ENCODE data around the gene TTC21A. TPM values are rescaled to one million over a fixed set of nuclear protein-coding genes. Genes with fewer than 3 reads are reported as not detected.

TTC21A gene
- total RNA-seq, 6 experiments from 2014 or later = 1.4 to 3.5 (median 2.5) TPM

DNA sequence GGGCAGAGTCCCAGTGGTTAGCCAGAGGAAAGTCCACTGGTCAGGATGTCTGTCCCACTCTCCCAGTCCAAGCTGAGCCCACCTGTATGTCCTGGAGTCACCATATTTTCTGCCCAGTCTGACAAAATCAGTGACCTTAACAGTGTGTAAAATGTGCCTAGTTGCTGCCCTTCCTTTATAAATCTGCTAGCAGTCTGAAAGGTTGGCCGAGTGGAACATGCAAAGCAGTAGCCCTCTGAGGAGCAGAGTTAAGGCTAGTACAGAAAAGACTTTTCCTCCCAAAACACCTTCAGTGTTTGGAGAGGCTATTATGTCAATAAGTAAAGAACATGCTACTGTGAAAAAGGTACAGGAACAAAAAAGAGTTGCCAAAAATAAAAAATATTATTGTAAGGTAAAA, 15.3 kb downstream of the TTC21A start:
- ATAC-seq = no peak
- Histone ChIP-seq H3K36me3 (no peaks in the 10 kb centered on the region), H3K9me3 (no peaks in the 10 kb centered on the region), H3K4me1 (peaks cover 0 to 14% (median 2%) of the 10 kb centered on the region in 4 donors), H3K4me3 (no peak overlapping the region), H3K27me3 (no peaks in the 10 kb centered on the region), H3K27ac (no peak overlapping the region)
- WGBS (ENCODE audit: insufficient coverage, low coverage, low lambda C conversion rate, missing lambda C conversion rate) = no CpG with 5 or more reads among the region's 1 CpG
- TF ChIP-seq CTCF (IDR thresholded peaks at IDR 0.05) (no peak), POLR2A (IDR thresholded peaks at IDR 0.05) (no peak)
- DNase-seq = no peak
- intact Hi-C loops (cut with DNase I) = loop anchor here in 1 of 2 donors (10.0 kb wide), 1 partner anchor 162 kb away; the partner anchor contains the start of gene CX3CR1

DNA sequence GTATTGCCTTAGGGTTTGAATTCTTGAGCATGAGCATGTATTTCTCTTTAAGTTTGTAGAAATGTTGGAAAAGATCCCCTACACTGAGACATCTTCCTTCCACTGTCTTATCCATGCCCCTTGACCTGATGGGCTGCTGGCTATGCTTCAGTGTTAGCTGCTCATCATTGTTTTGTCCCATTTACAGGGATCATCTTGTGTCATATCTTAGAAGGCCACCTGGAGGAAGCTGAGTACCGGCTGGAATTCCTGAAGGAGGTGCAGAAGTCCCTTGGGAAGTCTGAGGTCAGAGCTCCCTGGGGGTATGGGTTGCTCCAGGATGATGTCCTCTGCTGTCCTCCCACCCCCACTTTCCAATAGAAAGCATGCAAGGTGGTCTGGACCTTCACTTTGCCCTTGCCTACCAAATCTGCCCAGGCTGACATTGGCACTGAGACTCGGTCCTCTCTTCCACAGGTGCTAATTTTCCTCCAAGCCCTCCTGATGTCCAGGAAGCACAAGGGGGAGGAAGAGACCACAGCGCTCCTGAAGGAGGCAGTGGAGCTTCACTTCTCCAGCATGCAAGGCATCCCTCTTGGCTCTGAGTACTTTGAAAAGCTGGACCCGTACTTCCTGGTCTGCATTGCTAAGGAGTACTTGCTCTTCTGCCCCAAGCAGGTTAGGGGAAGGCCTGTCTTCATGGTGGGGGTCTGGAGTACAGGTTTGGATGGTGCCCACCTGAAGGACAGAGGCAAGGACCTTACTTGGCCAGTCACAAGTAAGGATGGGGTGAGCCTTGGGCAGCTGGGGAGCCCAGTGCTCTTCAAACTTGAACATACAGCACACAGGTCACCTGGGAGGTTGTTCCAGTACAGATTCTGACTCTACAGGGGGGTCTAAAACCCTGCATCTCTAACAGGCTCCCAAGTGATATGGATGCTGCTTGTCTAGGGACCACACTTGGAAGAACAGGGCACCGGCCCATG, 17.7 kb downstream of the TTC21A start:
- Histone ChIP-seq H3K36me3 (no peaks in the 10 kb centered on the region), H3K9me3 (no peaks in the 10 kb centered on the region), H3K27me3 (no peaks in the 10 kb centered on the region), H3K27ac (no peak overlapping the region), H3K4me1 (peaks cover 0 to 6% (median 2%) of the 10 kb centered on the region in 4 donors), H3K4me3 (no peak overlapping the region)
- intact Hi-C loops (cut with DNase I) = loop anchor here in 1 of 2 donors (10.0 kb wide), 1 partner anchor 160 kb away; the partner anchor contains the start of gene CX3CR1
- TF ChIP-seq POLR2A (IDR thresholded peaks at IDR 0.05) (no peak), CTCF (IDR thresholded peaks at IDR 0.05) (peak in 3 of 4 donors; percentile 18 to 26 (median 18))
- WGBS (ENCODE audit: insufficient coverage, low coverage, low lambda C conversion rate, missing lambda C conversion rate) = 76% methylated on average over 3 of the region's 5 CpGs
- no peak for DNase-seq
- peak; percentile 27 to 45 (median 34) for ATAC-seq

- Histone ChIP-seq H3K9me3 (no peaks in the 10 kb centered on the region), H3K4me3 (no peak overlapping the region), H3K27ac (no peak overlapping the region), H3K36me3 (no peaks in the 10 kb centered on the region), H3K4me1 (peaks cover 0 to 6% (median 2%) of the 10 kb centered on the region in 4 donors), H3K27me3 (no peaks in the 10 kb centered on the region)
- no peak for DNase-seq
- no peak for TF ChIP-seq CTCF (IDR thresholded peaks at IDR 0.05)
- TF ChIP-seq POLR2A (IDR thresholded peaks at IDR 0.05) = no peak
- intact Hi-C loops (cut with DNase I) = loop anchor here in 1 of 2 donors (10.0 kb wide), 1 partner anchor 159 kb away; the partner anchor contains the start of gene CX3CR1
- WGBS (ENCODE audit: insufficient coverage, low coverage, low lambda C conversion rate, missing lambda C conversion rate) = 34% methylated on average over 5 of the region's 12 CpGs
- ATAC-seq = peak; percentile 60 to 89 (median 65)
These were observed 18.5 kb downstream of the TTC21A start for GRCh38 chr3:39125841-39126500.

GRCh38 chr3:39126532-39127071, 19.1 kb downstream of the TTC21A start:
- intact Hi-C loops (cut with DNase I) = loop anchor here in 1 of 2 donors (10.0 kb wide), 1 partner anchor 158 kb away; the partner anchor contains the start of gene CX3CR1
- TF ChIP-seq POLR2A (IDR thresholded peaks at IDR 0.05) (no peak), CTCF (IDR thresholded peaks at IDR 0.05) (peak; percentile 31 to 47 (median 40))
- peaks cover 0 to 6% (median 2%) of the 10 kb centered on the region in 4 donors for H3K4me1 ChIP-seq
- ATAC-seq (peak; percentile 69 to 75 (median 74)), DNase-seq (peak in 1 of 3 donors; percentile 30)
- 35% methylated on average over 5 of the region's 6 CpGs for WGBS (ENCODE audit: insufficient coverage, low coverage, low lambda C conversion rate, missing lambda C conversion rate)
- H3K27ac ChIP-seq = no peak overlapping the region
- H3K27me3 ChIP-seq = no peaks in the 10 kb centered on the region
- H3K4me3 ChIP-seq = no peak overlapping the region
- H3K9me3 ChIP-seq = no peaks in the 10 kb centered on the region
- H3K36me3 ChIP-seq = no peaks in the 10 kb centered on the region
